KMS-11 (cell line): ENCODE data around the gene KRT32.

Experiments used
- H2AFZ ChIP-seq: fragments of 200-600 bp; sonication (generic); 2 replicates; pipeline ENCODE4 v1.6.1; 2016; ENCODE audit warnings: antibody characterized with exemption, mixed run types, low read depth
- H3K27ac ChIP-seq: fragments of 200-600 bp; sonication (generic); 2 replicates; pipeline ENCODE4 v1.6.1; 2016; ENCODE audit warnings: mild to moderate bottlenecking, mixed run types
- H3K27me3 ChIP-seq: fragments of 200-600 bp; sonication (generic); 2 replicates; pipeline ENCODE4 v1.6.1; 2017; ENCODE audit warnings: mild to moderate bottlenecking, low read depth, mixed run types, moderate library complexity; ENCODE audit not compliant: insufficient read depth
- H3K36me3 ChIP-seq: fragments of 200-600 bp; sonication (generic); 2 replicates; pipeline ENCODE4 v1.6.1; 2017; ENCODE audit warnings: mild to moderate bottlenecking, mixed run types; ENCODE audit not compliant: insufficient read depth
- H3K4me1 ChIP-seq: fragments of 200-600 bp; sonication (generic); 2 replicates; pipeline ENCODE4 v1.6.1; 2016; ENCODE audit warnings: mild to moderate bottlenecking, low read depth, mixed run types; ENCODE audit not compliant: poor library complexity, severe bottlenecking
- H3K4me2 ChIP-seq: fragments of 200-600 bp; sonication (generic); 2 replicates; pipeline ENCODE4 v1.7.0; 2016; ENCODE audit warnings: mild to moderate bottlenecking, mixed run types
- H3K4me3 ChIP-seq: fragments of 200-600 bp; sonication (generic); IDR thresholded peaks from 2 replicates; pipeline ENCODE4 v1.6.1; 2017; ENCODE audit warnings: low read depth, low read length, mixed read lengths; ENCODE audit not compliant: insufficient read depth
- H3K79me2 ChIP-seq: fragments of 200-600 bp; sonication (generic); 2 replicates; pipeline ENCODE4 v1.6.1; 2016; ENCODE audit warnings: low read depth, mixed run types; ENCODE audit not compliant: insufficient read depth
- H3K9ac ChIP-seq: fragments of 200-600 bp; sonication (generic); 2 replicates; pipeline ENCODE4 v1.6.1; 2016; ENCODE audit warnings: mild to moderate bottlenecking, mixed run types
- H4K20me1 ChIP-seq: fragments of 200-600 bp; sonication (generic); 2 replicates; pipeline ENCODE4 v1.6.1; 2016; ENCODE audit warnings: mild to moderate bottlenecking, mixed run types; ENCODE audit not compliant: insufficient read depth
- TF ChIP-seq, protein P1 (sequence below): fragments of 200-600 bp; sonication (generic); conservative IDR thresholded peaks from 2 replicates; pipeline ENCODE4 v1.6.1; 2017; ENCODE audit warnings: low read depth, mild to moderate bottlenecking, antibody characterized with exemption, low read length, moderate library complexity, mixed read lengths

Gene KRT32

DNA sequence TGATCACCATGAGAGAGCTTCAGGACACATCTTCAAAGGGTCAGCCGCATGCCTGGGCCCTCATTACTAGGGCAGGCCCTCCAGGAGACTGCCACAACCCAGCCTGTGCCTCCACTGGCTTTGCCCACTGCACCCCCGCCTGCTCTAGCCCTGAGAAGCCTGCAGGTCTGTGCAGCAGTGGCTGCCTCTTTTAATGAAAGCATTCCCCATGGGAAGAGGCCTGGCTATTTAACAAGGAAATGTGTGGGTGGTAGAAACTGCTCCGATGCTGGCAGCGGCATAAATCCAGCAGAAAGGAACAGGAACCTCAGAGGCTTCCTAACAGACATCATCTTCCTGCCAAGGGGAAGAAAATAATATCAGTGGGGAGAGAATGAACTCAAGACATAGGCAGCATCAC, 375 bp upstream of the KRT32 start:
- Histone ChIP-seq H3K27me3 (no peaks in the 10 kb centered on the region), H3K9ac (no peak overlapping the region), H3K4me3 (no peak overlapping the region), H3K4me2 (no peak overlapping the region), H4K20me1 (no peaks in the 10 kb centered on the region), H2AFZ (no peak overlapping the region), H3K79me2 (no peaks in the 10 kb centered on the region), H3K36me3 (no peaks in the 10 kb centered on the region), H3K4me1 (no peaks in the 10 kb centered on the region), H3K27ac (no peak overlapping the region)
- TF ChIP-seq, protein P1, sequence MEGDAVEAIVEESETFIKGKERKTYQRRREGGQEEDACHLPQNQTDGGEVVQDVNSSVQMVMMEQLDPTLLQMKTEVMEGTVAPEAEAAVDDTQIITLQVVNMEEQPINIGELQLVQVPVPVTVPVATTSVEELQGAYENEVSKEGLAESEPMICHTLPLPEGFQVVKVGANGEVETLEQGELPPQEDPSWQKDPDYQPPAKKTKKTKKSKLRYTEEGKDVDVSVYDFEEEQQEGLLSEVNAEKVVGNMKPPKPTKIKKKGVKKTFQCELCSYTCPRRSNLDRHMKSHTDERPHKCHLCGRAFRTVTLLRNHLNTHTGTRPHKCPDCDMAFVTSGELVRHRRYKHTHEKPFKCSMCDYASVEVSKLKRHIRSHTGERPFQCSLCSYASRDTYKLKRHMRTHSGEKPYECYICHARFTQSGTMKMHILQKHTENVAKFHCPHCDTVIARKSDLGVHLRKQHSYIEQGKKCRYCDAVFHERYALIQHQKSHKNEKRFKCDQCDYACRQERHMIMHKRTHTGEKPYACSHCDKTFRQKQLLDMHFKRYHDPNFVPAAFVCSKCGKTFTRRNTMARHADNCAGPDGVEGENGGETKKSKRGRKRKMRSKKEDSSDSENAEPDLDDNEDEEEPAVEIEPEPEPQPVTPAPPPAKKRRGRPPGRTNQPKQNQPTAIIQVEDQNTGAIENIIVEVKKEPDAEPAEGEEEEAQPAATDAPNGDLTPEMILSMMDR: no peak

DNA sequence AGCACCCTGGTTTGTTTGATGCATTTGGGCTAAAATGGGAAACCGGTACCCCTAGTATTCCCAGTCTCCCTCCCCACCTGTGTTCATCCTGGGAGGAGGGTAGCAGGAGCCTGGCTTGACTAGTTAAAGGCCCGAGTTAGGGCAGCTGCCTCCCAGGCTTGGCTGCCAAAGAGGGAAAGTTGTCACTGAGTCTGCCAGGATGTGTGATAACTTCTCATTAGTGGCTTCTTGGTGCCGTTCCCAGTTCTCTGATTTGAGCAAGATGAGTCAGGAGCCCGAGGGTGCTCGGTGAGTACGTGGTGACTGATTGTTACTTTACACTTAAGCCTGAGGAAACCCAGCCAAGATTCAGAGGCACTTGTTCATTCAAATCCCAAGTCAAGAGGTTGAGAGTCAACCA, 2.5 kb downstream of the KRT32 start:
- Histone ChIP-seq H3K9ac (no peak overlapping the region), H4K20me1 (no peaks in the 10 kb centered on the region), H3K79me2 (no peaks in the 10 kb centered on the region), H3K4me3 (no peak overlapping the region), H3K27me3 (no peaks in the 10 kb centered on the region), H3K4me2 (no peak overlapping the region), H3K27ac (no peak overlapping the region), H3K36me3 (no peaks in the 10 kb centered on the region), H3K4me1 (no peaks in the 10 kb centered on the region), H2AFZ (no peak overlapping the region)
- TF ChIP-seq, protein P1: no peak

DNA sequence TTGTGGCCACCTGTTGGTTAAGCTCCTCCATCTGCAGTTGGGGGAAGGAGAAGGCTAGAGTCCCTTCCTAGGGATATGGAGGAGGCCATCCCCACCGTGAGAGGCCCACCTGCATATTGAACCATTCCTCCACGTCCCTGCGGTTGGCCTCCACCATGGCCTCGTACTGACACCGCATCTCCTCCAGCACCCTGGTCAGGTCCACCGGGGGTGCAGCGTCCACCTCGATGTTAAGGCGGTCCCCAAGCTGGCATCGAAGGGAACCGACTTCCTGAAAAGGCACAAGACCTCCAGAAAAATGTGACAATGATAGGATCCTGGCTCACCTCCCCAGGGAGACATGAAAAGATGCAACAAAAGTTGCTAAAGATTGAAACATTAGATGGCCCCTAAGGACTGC, 3.0 kb downstream of the KRT32 start:
- Histone ChIP-seq H3K27ac (no peak overlapping the region), H3K9ac (no peak overlapping the region), H4K20me1 (no peaks in the 10 kb centered on the region), H3K4me3 (no peak overlapping the region), H3K4me2 (no peak overlapping the region), H3K36me3 (no peaks in the 10 kb centered on the region), H3K79me2 (no peaks in the 10 kb centered on the region), H3K27me3 (no peaks in the 10 kb centered on the region), H2AFZ (no peak overlapping the region), H3K4me1 (no peaks in the 10 kb centered on the region)
- TF ChIP-seq, protein P1: no peak

DNA sequence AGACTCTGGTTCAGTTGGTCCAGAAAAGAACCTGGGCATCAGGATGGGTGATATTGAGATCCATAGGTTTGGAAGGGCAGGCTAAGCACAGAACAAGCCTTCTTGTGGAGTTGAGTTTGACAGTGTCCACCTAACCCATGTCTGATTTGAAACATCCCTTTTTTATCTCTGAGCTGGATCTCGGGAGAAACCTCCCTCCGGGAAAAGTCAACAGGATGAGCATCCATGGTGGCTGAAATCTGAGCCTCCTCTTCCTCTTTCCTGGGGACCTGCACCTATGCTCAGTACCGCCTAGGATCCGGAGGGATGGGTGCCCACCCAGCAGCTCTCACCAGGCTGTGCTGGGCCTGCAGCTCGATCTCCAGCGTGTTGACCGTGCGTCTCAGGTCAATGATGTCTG, 3.4 kb downstream of the KRT32 start:
- H2AFZ ChIP-seq: no peak overlapping the region
- no peak overlapping the region for H3K27ac ChIP-seq
- no peak overlapping the region for H3K4me3 ChIP-seq
- no peaks in the 10 kb centered on the region for H3K4me1 ChIP-seq
- no peaks in the 10 kb centered on the region for H4K20me1 ChIP-seq
- H3K4me2 ChIP-seq: no peak overlapping the region
- H3K79me2 ChIP-seq: no peaks in the 10 kb centered on the region
- TF ChIP-seq, protein P1: no peak
- no peaks in the 10 kb centered on the region for H3K36me3 ChIP-seq
- no peaks in the 10 kb centered on the region for H3K27me3 ChIP-seq
- no peak overlapping the region for H3K9ac ChIP-seq

DNA sequence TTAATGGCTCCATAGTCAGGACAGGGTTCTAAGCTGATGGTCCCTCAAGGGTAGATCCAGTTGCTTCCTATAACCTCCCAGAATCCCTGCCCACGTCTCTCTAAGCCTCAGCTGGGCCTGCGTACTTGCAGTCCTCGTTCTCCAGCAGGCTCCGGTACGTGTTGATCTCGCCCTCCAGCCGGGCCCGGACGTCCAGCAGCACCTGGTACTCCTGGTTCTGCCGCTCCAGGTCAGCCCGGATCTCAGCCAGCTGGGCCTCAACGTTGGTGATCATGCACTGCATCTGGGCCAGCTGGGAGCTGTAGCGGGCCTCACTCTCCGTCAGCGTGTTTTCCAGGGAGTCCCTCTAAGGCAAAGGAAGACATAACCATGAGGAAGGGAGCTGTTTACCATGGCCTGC, 4.5 kb downstream of the KRT32 start:
- H3K4me1 ChIP-seq: no peaks in the 10 kb centered on the region
- H3K4me3 ChIP-seq: no peak overlapping the region
- no peak overlapping the region for H2AFZ ChIP-seq
- H3K79me2 ChIP-seq: no peaks in the 10 kb centered on the region
- H4K20me1 ChIP-seq: no peaks in the 10 kb centered on the region
- TF ChIP-seq, protein P1: no peak
- no peak overlapping the region for H3K27ac ChIP-seq
- H3K36me3 ChIP-seq: no peaks in the 10 kb centered on the region
- H3K27me3 ChIP-seq: no peaks in the 10 kb centered on the region
- no peak overlapping the region for H3K9ac ChIP-seq
- no peak overlapping the region for H3K4me2 ChIP-seq
